ENCODE data around the gene FBN3. TPM values are rescaled to one million over a fixed set of nuclear protein-coding genes. Genes with fewer than 3 reads are reported as not detected.

Gene FBN3
- total RNA-seq, 1 donor from 2014 or later, result not detected

- TF ChIP-seq, protein P1, sequence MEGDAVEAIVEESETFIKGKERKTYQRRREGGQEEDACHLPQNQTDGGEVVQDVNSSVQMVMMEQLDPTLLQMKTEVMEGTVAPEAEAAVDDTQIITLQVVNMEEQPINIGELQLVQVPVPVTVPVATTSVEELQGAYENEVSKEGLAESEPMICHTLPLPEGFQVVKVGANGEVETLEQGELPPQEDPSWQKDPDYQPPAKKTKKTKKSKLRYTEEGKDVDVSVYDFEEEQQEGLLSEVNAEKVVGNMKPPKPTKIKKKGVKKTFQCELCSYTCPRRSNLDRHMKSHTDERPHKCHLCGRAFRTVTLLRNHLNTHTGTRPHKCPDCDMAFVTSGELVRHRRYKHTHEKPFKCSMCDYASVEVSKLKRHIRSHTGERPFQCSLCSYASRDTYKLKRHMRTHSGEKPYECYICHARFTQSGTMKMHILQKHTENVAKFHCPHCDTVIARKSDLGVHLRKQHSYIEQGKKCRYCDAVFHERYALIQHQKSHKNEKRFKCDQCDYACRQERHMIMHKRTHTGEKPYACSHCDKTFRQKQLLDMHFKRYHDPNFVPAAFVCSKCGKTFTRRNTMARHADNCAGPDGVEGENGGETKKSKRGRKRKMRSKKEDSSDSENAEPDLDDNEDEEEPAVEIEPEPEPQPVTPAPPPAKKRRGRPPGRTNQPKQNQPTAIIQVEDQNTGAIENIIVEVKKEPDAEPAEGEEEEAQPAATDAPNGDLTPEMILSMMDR (IDR thresholded peaks at IDR 0.05; ENCODE audit: borderline replicate concordance), result no peak
- no peak overlapping the region for H3K4me3 ChIP-seq
- no peak for DNase-seq
- H3K36me3 ChIP-seq, result no peaks in the 10 kb centered on the region
- intact Hi-C loops (cut with micrococcal nuclease), result no loop called here
- no peaks in the 10 kb centered on the region for H3K9me3 ChIP-seq (replicated peaks)
- H3K27ac ChIP-seq (replicated peaks), result no peak overlapping the region
- H3K27me3 ChIP-seq (ENCODE audit: low read depth), result peaks cover 35% of the 10 kb centered on the region
- H3K4me1 ChIP-seq, result no peaks in the 10 kb centered on the region
Observed at GRCh38 chr19:8141726-8142512, 7.5 kb downstream of the FBN3 start.

- Histone ChIP-seq H3K4me3 (no peak overlapping the region), H3K36me3 (no peaks in the 10 kb centered on the region), H3K4me1 (no peaks in the 10 kb centered on the region), H3K9me3 (replicated peaks) (no peaks in the 10 kb centered on the region), H3K27ac (replicated peaks) (no peak overlapping the region), H3K27me3 (ENCODE audit: low read depth) (peaks cover 19% of the 10 kb centered on the region)
- TF ChIP-seq, protein P1 (IDR thresholded peaks at IDR 0.05; ENCODE audit: borderline replicate concordance), result no peak
- intact Hi-C loops (cut with micrococcal nuclease), result no loop called here
- no peak for DNase-seq
Observed at GRCh38 chr19:8138201-8138600, 11.2 kb downstream of the FBN3 start.

GRCh38 chr19:8137425-8137824 lies 12.0 kb downstream of the FBN3 start:
- no peaks in the 10 kb centered on the region for H3K9me3 ChIP-seq (replicated peaks)
- H3K4me1 ChIP-seq, result no peaks in the 10 kb centered on the region
- intact Hi-C loops (cut with micrococcal nuclease), result no loop called here
- TF ChIP-seq, protein P1 (IDR thresholded peaks at IDR 0.05; ENCODE audit: borderline replicate concordance), result no peak
- H3K36me3 ChIP-seq, result no peaks in the 10 kb centered on the region
- peaks cover 26% of the 10 kb centered on the region for H3K27me3 ChIP-seq (ENCODE audit: low read depth)
- no peak overlapping the region for H3K27ac ChIP-seq (replicated peaks)
- DNase-seq, result no peak
- H3K4me3 ChIP-seq, result no peak overlapping the region

DNA sequence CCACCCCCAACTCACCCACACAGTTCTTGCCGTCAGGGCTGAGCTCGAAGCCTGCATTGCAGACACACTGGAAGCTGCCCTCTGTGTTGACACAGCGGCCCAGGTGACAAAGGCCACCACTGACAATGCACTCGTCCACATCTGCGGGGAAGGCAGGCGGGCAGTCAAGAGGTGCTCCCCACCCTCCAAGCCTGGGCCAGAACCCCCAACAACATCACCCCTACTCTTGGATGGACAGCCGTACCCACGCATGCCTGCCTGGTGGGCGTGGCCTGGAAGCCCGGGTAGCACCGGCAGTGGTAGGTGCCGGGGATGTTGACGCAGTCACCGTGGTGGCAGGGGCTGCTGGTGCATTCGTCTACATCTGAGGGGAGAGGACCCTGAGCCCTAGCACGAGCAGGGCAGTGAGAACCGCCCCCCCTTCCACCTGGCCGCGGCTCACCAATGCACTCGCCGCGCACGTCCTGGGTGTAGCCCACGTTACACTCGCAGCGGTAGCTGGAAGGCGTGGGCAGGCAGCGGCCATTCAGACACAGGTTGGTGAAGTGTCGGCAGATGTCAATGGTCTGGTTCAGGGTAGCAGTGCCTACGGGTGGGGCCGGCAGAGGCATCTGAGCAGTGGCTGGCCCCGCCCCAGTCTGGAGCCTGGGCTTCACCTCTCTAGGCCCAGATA lies 13.3 kb downstream of the FBN3 start:
- Histone ChIP-seq H3K4me1 (no peaks in the 10 kb centered on the region), H3K27ac (replicated peaks) (no peak overlapping the region), H3K4me3 (no peak overlapping the region), H3K9me3 (replicated peaks) (no peaks in the 10 kb centered on the region), H3K36me3 (no peaks in the 10 kb centered on the region), H3K27me3 (ENCODE audit: low read depth) (peaks cover 31% of the 10 kb centered on the region)
- intact Hi-C loops (cut with micrococcal nuclease), result no loop called here
- TF ChIP-seq, protein P1 (IDR thresholded peaks at IDR 0.05; ENCODE audit: borderline replicate concordance), result no peak
- no peak for DNase-seq

DNA sequence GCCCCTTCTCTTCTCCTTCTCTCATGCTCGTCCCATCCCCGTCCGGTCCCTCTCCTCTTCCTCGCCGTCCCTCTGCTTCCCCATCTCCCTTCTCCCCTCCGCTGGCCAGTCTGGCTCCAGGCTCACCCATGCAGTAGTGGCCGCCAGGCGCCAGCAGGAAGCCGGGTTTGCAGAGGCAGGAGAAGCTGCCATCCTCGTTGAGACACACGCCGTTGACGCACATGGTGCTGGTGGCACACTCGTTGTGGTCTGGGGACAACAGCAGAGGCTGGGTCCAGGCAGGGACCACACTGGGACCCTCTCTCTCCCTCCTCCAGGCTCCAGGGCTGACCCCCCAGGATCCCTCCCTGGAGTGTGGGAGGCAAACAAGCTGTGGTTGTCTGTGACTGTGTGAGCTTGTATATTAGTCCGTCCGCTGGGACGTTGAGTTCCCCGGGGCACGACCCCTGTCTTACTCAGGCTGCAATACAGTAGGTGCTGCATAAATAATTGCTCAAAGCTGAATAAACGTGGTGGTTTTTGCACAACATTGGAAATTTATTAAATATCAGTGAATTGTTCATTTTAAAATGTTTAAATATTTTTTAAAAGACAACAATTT lies 16.4 kb downstream of the FBN3 start:
- intact Hi-C loops (cut with micrococcal nuclease), result no loop called here
- H3K9me3 ChIP-seq (replicated peaks), result no peaks in the 10 kb centered on the region
- H3K4me1 ChIP-seq, result no peaks in the 10 kb centered on the region
- TF ChIP-seq, protein P1 (IDR thresholded peaks at IDR 0.05; ENCODE audit: borderline replicate concordance), result no peak
- no peak overlapping the region for H3K27ac ChIP-seq (replicated peaks)
- no peak overlapping the region for H3K4me3 ChIP-seq
- no peaks in the 10 kb centered on the region for H3K36me3 ChIP-seq
- DNase-seq, result no peak
- peaks cover 58% of the 10 kb centered on the region for H3K27me3 ChIP-seq (ENCODE audit: low read depth)

Data from left ventricle myocardium inferior (tissue), 1 donor.